ENCODE results near the gene DECR2.
"Not testable (repeated sequence)": the region's sequence is repeated elsewhere in the genome, so short reads cannot be mapped to it uniquely, and the experiment has no call there.

Gene DECR2

GRCh38 chr16:378113-378820 is 23.4 kb upstream of the DECR2 start:
- not testable (repeated sequence) for DNase-seq

GRCh38 chr16:378821-379182 is 22.9 kb upstream of the DECR2 start:
- no peak for DNase-seq

GRCh38 chr16:379183-379960 is 22.3 kb upstream of the DECR2 start:
- no peak for DNase-seq

- DNase-seq, result no peak
Observed at GRCh38 chr16:379961-380761, 21.5 kb upstream of the DECR2 start.

GRCh38 chr16:380762-381011 is 21.0 kb upstream of the DECR2 start:
- DNase-seq, result no peak

GRCh38 chr16:381012-381788 is 20.5 kb upstream of the DECR2 start:
- DNase-seq, result no peak

GRCh38 chr16:381789-382717 is 19.6 kb upstream of the DECR2 start, which contains the start of gene PGAP6:
PGAP6 (minus strand) TSS chr16:381978; CDS start chr16:381821, 157 bp downstream.
- DNase-seq, result peak in 46 of 58 donors; percentile 11 to 76 (median 58)

GRCh38 chr16:383326-384051 is 18.2 kb upstream of the DECR2 start:
- DNase-seq, result no peak

GRCh38 chr16:386641-387156 is 15.0 kb upstream of the DECR2 start:
- DNase-seq, result peak in 24 of 58 donors; percentile 7 to 76 (median 35)

- DNase-seq, result peak in 5 of 58 donors; percentile 14 to 67 (median 22)
Observed at GRCh38 chr16:387761-388666, 13.7 kb upstream of the DECR2 start.

GRCh38 chr16:389352-389751 is 12.3 kb upstream of the DECR2 start:
- no peak for DNase-seq

- peak in 38 of 58 donors; percentile 15 to 62 (median 34) for DNase-seq
Observed at GRCh38 chr16:391885-392335, 9.8 kb upstream of the DECR2 start.

GRCh38 chr16:392450-393030 is 9.1 kb upstream of the DECR2 start:
- DNase-seq, result no peak

GRCh38 chr16:396199-396598 is 5.5 kb upstream of the DECR2 start:
- DNase-seq, result no peak

GRCh38 chr16:396605-397004 is 5.1 kb upstream of the DECR2 start:
- DNase-seq, result peak in 21 of 58 donors; percentile 11 to 58 (median 28)

- DNase-seq, result peak in 2 of 58 donors; percentile 34 to 46
Observed at GRCh38 chr16:397135-397661, 4.5 kb upstream of the DECR2 start, which contains the start of gene NME4. NME4 (plus strand) TSS chr16:397199; CDS start chr16:397223, 24 bp downstream.

GRCh38 chr16:397736-398332 is 3.9 kb upstream of the DECR2 start:
- DNase-seq, result peak in 49 of 58 donors; percentile 10 to 70 (median 46)
